Skin epidermis (tissue), 12 donors: ENCODE data around the gene ANKRD65.
"Not testable (repeated sequence)": the region's sequence is repeated elsewhere in the genome, so short reads cannot be mapped to it uniquely, and the experiment has no call there.

Source experiments
- H3K27ac ChIP-seq, 21 experiments: fragments of 200-600 bp; sonication (generic) in 11 of 21; one replicate each; pipeline ENCODE4 v1.5.0; 2020; ENCODE audit warnings: mild to moderate bottlenecking in 3 of 21, inconsistent platforms in 2 of 21, moderate library complexity in 2 of 21
- H3K4me3 ChIP-seq, 7 experiments: fragments of 200-600 bp; sonication (generic) in 2 of 7; one replicate each; pipeline ENCODE4 v1.5.0; 2020; ENCODE audit warnings: inconsistent platforms in 2 of 7, mild to moderate bottlenecking in 2 of 7, moderate library complexity in 1 of 7

The ANKRD65 gene

GRCh38 chr1:1421147-1421906 is at the start of gene ANKRD65:
Gene ANKRD65 (minus strand): TSS chr1:1421276. CDS start chr1:1421005, 271 bp downstream.
- H3K4me3 ChIP-seq: peak within 1 kb of the TSS; percentile 13 to 44 (median 20)
- H3K27ac ChIP-seq: peak within 1 kb of the TSS in 15 of 21 experiments; percentile 11 to 72 (median 56)

GRCh38 chr1:1468196-1468985 is 47.3 kb upstream of the ANKRD65 start:
- H3K27ac ChIP-seq, H3K4me3 ChIP-seq: not testable (repeated sequence)

DNA sequence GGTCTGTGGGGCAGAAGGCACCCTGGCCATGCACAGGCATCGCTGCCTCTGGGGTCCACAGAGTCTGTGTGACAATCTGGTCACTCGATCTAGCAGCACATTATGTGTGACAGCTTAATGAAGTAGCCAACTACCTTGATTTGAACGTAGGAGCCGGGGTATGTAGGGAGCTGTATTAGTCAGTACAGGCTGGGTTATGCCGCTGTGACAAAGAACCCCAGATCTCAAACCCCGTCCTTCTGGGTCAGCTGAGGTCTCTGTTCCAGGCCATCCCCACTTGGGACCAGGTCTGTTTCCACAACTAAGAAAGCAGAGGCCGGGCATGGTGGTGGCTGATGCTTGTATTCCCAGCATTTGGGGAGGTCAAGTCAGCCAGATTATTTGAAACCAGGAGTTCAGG is 42.2 kb upstream of the ANKRD65 start:
- H3K4me3 ChIP-seq: no peak overlapping the region
- H3K27ac ChIP-seq: no peak overlapping the region

- H3K27ac ChIP-seq: peak overlapping the region in 1 of 21 experiments; percentile 9
- H3K4me3 ChIP-seq: peak overlapping the region in 1 of 7 experiments; percentile 3
Observed at GRCh38 chr1:1462318-1462966, 41.4 kb upstream of the ANKRD65 start.

DNA sequence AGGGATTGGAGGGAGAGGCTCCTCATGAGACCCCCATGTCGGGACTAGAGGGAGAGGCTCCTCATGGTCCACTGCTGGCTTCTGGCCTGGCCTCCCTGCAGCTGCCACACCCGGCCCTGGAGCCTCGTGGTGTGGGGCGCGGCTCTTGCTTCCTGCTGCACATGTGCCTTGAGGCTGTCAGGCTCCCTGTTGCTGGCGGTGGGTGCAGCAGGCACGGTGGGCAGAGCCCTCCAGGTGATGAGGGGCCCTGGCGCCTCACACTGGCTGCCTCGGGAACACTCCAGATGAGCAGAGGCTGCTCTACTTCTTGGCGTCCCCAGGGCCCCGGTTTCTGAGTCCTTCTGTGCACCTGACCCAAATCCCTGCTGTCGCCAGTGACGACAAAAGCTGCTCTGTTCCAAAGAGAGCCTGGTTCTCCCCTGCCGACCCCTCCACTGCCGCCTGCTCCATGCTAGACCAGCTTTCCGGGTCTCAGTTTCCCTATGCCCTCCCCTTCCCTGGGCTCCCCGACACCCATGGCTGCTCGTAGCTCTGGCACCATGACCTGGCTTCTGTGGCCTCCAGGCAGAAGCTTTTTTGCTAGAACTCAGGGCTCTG is 40.7 kb upstream of the ANKRD65 start:
- H3K4me3 ChIP-seq: no peak overlapping the region
- peak overlapping the region in 1 of 21 experiments; percentile 9 for H3K27ac ChIP-seq

DNA sequence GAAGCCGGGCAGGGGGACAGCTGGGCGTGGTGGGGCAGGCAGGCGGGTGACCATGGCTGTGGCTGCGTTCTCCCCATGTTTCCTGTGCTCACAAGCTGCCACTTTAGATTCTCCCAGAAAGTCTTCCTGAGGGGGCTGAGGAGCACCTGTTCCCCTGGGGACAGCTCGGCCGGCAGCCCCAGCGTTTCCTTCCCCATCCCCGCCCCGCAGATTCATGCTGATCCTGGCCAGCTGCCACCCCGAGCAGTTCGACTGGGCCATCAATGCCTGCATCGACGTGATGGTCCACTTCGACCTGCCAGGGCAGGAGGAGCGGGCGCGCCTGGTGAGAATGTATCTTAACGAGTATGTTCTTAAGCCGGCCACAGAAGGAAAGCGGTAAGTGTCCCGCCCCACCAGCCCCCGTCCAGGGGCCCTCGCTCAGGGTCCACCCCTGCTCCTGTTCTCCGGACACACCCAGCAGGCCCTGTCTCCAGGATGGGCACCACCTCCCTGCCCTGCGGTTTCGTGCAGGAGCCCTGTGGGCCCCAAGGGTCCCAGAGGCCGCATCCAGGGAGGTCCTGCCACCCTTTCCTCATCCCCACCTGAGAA is 39.6 kb upstream of the ANKRD65 start:
- no peak overlapping the region for H3K27ac ChIP-seq
- H3K4me3 ChIP-seq: no peak overlapping the region

- not testable (repeated sequence) for H3K4me3 ChIP-seq, H3K27ac ChIP-seq
Observed at GRCh38 chr1:1459711-1460110, 38.6 kb upstream of the ANKRD65 start.

- H3K27ac ChIP-seq, H3K4me3 ChIP-seq: not testable (repeated sequence)
Observed at GRCh38 chr1:1459156-1459555, 38.1 kb upstream of the ANKRD65 start.

- H3K4me3 ChIP-seq, H3K27ac ChIP-seq: not testable (repeated sequence)
Observed at GRCh38 chr1:1456683-1457255, 35.7 kb upstream of the ANKRD65 start.

DNA sequence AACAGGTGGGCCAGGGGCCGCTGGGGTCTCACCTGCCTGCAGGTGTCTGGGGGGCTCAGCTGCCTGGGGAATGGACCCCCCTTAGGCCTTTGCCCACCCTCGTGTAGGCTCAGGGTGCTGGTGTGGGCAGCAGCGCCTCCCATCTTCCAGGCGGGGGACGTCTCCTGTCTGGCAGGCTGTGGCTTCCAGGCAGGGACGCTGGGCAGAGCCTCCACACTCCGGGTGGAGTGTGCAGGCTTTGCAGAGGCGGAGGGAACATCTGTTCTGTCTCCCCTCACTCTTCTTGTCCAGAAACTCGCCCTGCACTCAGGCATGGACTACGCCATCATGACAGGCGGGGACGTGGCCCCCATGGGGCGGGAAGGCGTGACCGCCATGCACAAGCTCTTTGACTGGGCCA is 34.9 kb upstream of the ANKRD65 start:
- not testable (repeated sequence) for H3K4me3 ChIP-seq, H3K27ac ChIP-seq

DNA sequence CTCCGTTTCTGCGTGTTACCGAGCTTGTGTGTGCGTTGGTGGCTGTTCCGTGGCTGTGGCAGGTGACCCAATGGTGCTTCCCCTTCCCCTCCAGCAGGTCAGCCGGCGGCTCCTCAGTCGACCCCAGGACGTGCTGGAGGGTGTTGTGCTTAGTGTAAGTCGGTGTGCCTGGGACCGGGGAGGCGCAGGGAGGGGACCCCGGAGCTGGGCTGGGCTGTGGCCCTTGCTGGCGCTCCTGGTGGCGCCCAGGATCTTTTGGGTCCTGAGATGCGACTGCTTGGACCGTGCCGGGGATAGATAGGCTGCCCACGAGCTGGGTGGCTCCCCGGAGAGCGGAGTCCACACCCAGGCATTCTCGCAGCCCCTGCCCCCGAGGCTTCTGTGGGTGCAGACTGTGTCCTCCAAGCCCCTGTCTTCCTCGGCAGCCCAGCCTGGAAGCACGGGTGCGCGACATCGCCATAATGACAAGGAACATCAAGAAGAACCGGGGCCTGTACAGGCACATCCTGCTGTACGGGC is 34.3 kb upstream of the ANKRD65 start:
- Histone ChIP-seq H3K27ac (no peak overlapping the region), H3K4me3 (no peak overlapping the region)

GRCh38 chr1:1454286-1455056 is 33.4 kb upstream of the ANKRD65 start:
- H3K4me3 ChIP-seq, H3K27ac ChIP-seq: not testable (repeated sequence)

DNA sequence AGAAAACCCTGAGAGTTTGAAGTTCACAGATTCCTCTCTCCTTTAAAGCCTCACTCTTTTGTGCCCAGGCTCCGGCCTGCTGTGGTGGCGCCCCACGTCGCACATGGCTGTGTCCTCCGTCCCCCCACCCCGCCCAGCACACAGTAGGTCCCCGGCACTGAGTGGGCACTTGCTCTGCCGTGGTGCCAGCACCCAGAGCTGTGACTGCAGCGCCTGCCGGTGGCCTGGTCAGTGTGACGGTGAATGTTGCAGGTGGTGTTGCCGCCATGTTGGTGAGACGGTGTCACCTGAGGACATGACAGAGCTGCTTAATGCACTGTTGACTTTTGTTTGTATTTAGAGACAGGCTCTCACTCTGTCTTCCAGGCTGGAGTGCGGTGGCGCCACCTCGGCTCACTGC is 31.8 kb upstream of the ANKRD65 start:
- Histone ChIP-seq H3K4me3 (no peak overlapping the region), H3K27ac (no peak overlapping the region)

DNA sequence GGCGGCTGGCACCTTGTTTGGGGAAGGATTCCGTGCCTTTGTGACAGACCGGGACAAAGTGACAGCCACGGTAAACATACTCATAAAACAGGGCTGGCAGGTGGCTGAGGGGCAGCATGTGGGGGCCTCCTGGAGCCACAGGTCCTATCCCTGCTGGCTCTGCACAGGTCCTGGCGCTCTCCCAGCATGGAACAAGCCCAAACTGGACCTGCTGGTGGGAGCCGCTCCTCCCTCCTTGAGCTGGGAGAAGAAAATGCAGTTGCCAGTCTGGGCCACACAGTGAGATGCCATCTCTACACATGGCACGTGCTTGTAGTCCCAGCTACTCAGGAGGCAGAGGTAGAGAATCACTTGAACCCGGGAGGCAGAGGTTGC is 31.3 kb upstream of the ANKRD65 start:
- H3K4me3 ChIP-seq, H3K27ac ChIP-seq: not testable (repeated sequence)

DNA sequence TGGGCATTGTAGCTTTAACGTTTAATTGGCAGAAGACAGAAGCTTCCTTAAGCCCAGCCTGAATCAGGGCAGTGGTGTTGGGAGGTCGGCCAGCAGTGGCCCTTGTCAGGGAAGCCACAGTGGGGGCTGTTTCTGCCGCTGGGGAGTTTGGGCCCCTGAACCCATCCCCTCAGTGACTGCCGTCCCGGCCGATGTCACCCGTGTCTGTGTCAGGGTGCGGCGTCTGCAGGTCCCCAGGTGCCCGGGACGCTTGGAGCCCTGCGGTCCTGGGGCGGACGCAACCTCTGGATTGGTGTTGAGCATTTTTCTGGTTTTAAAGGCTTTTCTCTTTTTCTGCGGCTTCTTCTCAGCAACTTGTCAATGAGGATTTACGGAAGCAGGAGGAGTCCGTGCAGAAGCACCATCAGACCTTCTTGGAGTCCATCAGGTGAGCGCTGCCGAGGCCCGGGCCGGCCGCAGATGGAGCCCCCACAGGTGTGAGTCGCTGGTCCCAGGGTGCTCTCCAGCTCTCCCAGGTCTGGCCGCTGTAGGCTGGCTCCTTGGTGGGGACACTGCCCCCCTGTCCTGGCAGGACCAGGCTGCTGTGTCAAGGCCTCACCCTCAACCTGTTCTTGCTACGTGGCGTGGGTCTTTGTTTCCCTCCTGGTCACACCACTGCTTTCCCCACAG is 30.8 kb upstream of the ANKRD65 start:
- H3K27ac ChIP-seq: no peak overlapping the region
- H3K4me3 ChIP-seq: no peak overlapping the region

DNA sequence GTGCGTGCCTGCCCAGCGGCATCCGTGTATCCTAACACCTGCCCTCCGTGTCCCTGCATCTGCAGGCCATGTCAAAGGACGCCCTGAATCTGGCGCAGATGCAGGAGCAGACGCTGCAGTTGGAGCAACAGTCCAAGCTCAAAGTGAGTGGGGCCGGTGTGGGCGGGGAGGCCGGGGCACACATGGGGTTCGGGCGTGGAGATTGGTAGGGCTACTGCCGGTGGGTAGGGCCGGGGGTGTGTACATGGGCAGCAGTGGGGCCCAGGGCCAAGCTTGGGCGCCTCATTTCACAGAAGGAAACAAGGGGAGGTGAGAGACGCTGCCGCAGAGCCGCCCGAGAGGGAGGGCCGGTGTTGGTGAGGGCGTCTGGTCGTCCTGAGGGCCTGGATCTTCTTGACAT is 29.5 kb upstream of the ANKRD65 start:
- H3K4me3 ChIP-seq, H3K27ac ChIP-seq: not testable (repeated sequence)

DNA sequence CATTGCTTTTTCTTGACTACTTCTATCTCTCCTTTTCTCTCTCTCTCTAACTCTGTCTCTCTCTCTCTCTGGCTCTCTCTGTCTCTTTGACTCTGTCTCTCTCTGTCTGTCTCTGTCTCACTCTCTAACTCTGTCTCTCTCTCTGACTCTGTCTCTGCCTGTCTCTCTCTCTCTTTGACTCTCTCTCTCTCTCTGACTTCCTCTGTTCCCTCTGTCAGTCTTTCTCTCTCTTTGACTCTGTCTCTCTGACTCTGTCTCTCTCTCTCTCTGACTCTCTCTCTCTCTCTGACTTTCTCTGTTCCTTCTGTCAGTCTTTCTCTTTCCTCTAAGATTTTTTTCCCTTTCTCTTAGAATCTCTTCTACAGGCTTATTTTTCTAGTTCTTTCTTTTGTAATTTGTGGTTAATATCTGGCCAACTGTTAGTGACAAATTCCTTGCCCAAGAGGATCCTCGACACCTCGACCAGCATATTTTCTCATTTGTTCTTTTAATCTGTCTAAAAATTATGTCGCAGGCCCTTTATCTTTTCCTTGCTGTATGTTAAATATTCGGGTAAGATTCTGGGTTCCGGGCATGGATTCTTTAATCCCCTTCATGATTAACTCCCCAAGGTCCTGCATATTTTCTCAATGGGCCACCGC is 28.1 kb upstream of the ANKRD65 start, which contains the start of gene ATAD3C:
TSS of gene ATAD3C (plus strand) at position 591 of the 641 bp plus-strand sequence. CDS start 995 bp downstream, outside the sequence.
- no peak within 1 kb of the TSS for H3K4me3 ChIP-seq
- no peak within 1 kb of the TSS for H3K27ac ChIP-seq
